ENCODE measurements around the gene DHFR.

DHFR gene

GRCh38 chr5:80695666-80696065, 40.9 kb upstream of the DHFR start:
- Histone ChIP-seq H2AFZ (ENCODE audit: low read length) (no peak overlapping the region), H3K27ac (replicated peaks; ENCODE audit: low read length) (no peak overlapping the region)
- no CpG with 5 or more reads among the region's 3 CpGs for WGBS, 2 donors (ENCODE audit: extremely low coverage in 2 of 2, insufficient read length in 2 of 2, insufficient replicate concordance in 1 of 2)

GRCh38 chr5:80689627-80690026, 34.8 kb upstream of the DHFR start:
- H4K91ac ChIP-seq (ENCODE audit: low read depth, low read length, poor library complexity) = no peak overlapping the region
- H2BK12ac ChIP-seq (ENCODE audit: low read length) = no peak overlapping the region
- no peak overlapping the region for H3K23ac ChIP-seq (ENCODE audit: low read depth, low read length, poor library complexity)
- no peaks in the 10 kb centered on the region for H3K79me1 ChIP-seq (ENCODE audit: low read depth, low read length)
- no peak overlapping the region for H3K4me2 ChIP-seq (ENCODE audit: insufficient read depth, low read length, poor library complexity, severe bottlenecking)
- no peak overlapping the region for H2AK5ac ChIP-seq (ENCODE audit: low read depth, low read length)
- no peaks in the 10 kb centered on the region for H3K4me1 ChIP-seq (ENCODE audit: control insufficient read depth in 2 of 2, insufficient read depth in 1 of 2, low read depth in 1 of 2, low read length in 2 of 2)
- no peaks in the 10 kb centered on the region for H3K9me3 ChIP-seq (replicated peaks in 1 of 2; ENCODE audit: control insufficient read depth in 2 of 2, insufficient read depth in 1 of 2, low read depth in 1 of 2, low read length in 2 of 2)
- no peak overlapping the region for H2BK5ac ChIP-seq (ENCODE audit: low read length)
- no peak overlapping the region for H2BK120ac ChIP-seq (ENCODE audit: low read depth, low read length)
- no peak overlapping the region for H3K27ac ChIP-seq (replicated peaks; ENCODE audit: low read length)
- H3K4ac ChIP-seq (ENCODE audit: low read length) = no peak overlapping the region
- H3K4me3 ChIP-seq (ENCODE audit: low read length in 2 of 2) = no peak overlapping the region
- WGBS, 2 donors (ENCODE audit: extremely low coverage in 2 of 2, insufficient read length in 2 of 2, insufficient replicate concordance in 1 of 2) = no CpG with 5 or more reads among the region's 4 CpGs
- H4K8ac ChIP-seq (ENCODE audit: low read depth, low read length) = no peak overlapping the region
- peaks cover 3 to 12% of the 10 kb centered on the region in 2 donors for H3K36me3 ChIP-seq (replicated peaks in 1 of 2; ENCODE audit: control insufficient read depth in 2 of 2, insufficient read depth in 2 of 2, low read length in 2 of 2)
- H3K27me3 ChIP-seq (ENCODE audit: control insufficient read depth in 3 of 3, insufficient read depth in 3 of 3, low read depth in 1 of 3, low read length in 3 of 3) = no peaks in the 10 kb centered on the region
- H2BK15ac ChIP-seq (ENCODE audit: low read length) = no peak overlapping the region
- H2AFZ ChIP-seq (ENCODE audit: low read length) = no peak overlapping the region
- no peak overlapping the region for H3K14ac ChIP-seq (ENCODE audit: low read length)
- DNase-seq (ENCODE audit: low spot score) = no peak
- H3K18ac ChIP-seq (ENCODE audit: low read length) = no peak overlapping the region
- no peak overlapping the region for H3K9ac ChIP-seq (ENCODE audit: low read depth, low read length, poor library complexity)

More at GRCh38 chr5:80695666-80696065, 40.9 kb upstream of the DHFR start:
- Histone ChIP-seq H2BK120ac (ENCODE audit: low read depth, low read length) (no peak overlapping the region), H3K4me1 (ENCODE audit: control insufficient read depth in 2 of 2, insufficient read depth in 1 of 2, low read depth in 1 of 2, low read length in 2 of 2) (no peaks in the 10 kb centered on the region), H3K9ac (ENCODE audit: low read depth, low read length, poor library complexity) (no peak overlapping the region), H3K27me3 (ENCODE audit: control insufficient read depth in 3 of 3, insufficient read depth in 3 of 3, low read depth in 1 of 3, low read length in 3 of 3) (no peaks in the 10 kb centered on the region), H3K9me3 (replicated peaks in 1 of 2; ENCODE audit: control insufficient read depth in 2 of 2, insufficient read depth in 1 of 2, low read depth in 1 of 2, low read length in 2 of 2) (no peaks in the 10 kb centered on the region), H3K79me1 (ENCODE audit: low read depth, low read length) (no peaks in the 10 kb centered on the region), H3K14ac (ENCODE audit: low read length) (no peak overlapping the region), H2BK12ac (ENCODE audit: low read length) (no peak overlapping the region), H2BK5ac (ENCODE audit: low read length) (no peak overlapping the region), H3K4me2 (ENCODE audit: insufficient read depth, low read length, poor library complexity, severe bottlenecking) (no peak overlapping the region), H3K23ac (ENCODE audit: low read depth, low read length, poor library complexity) (no peak overlapping the region), H3K4me3 (ENCODE audit: low read length in 2 of 2) (no peak overlapping the region), H2AK5ac (ENCODE audit: low read depth, low read length) (no peak overlapping the region), H4K91ac (ENCODE audit: low read depth, low read length, poor library complexity) (no peak overlapping the region), H3K4ac (ENCODE audit: low read length) (no peak overlapping the region), H3K36me3 (replicated peaks in 1 of 2; ENCODE audit: control insufficient read depth in 2 of 2, insufficient read depth in 2 of 2, low read length in 2 of 2) (peaks cover 3 to 18% of the 10 kb centered on the region in 2 donors), H2BK15ac (ENCODE audit: low read length) (no peak overlapping the region), H4K8ac (ENCODE audit: low read depth, low read length) (no peak overlapping the region), H3K18ac (ENCODE audit: low read length) (no peak overlapping the region)
- DNase-seq (ENCODE audit: low spot score) = no peak

- Histone ChIP-seq H3K27me3 (ENCODE audit: control insufficient read depth in 3 of 3, insufficient read depth in 3 of 3, low read depth in 1 of 3, low read length in 3 of 3) (no peaks in the 10 kb centered on the region), H2AK5ac (ENCODE audit: low read depth, low read length) (no peak overlapping the region), H3K23ac (ENCODE audit: low read depth, low read length, poor library complexity) (no peak overlapping the region), H3K9ac (ENCODE audit: low read depth, low read length, poor library complexity) (no peak overlapping the region), H3K4me2 (ENCODE audit: insufficient read depth, low read length, poor library complexity, severe bottlenecking) (no peak overlapping the region), H3K36me3 (replicated peaks in 1 of 2; ENCODE audit: control insufficient read depth in 2 of 2, insufficient read depth in 2 of 2, low read length in 2 of 2) (peaks cover 2 to 11% of the 10 kb centered on the region in 2 donors), H3K79me1 (ENCODE audit: low read depth, low read length) (no peaks in the 10 kb centered on the region), H3K14ac (ENCODE audit: low read length) (no peak overlapping the region), H2AFZ (ENCODE audit: low read length) (no peak overlapping the region), H3K18ac (ENCODE audit: low read length) (no peak overlapping the region), H3K27ac (replicated peaks; ENCODE audit: low read length) (no peak overlapping the region), H4K8ac (ENCODE audit: low read depth, low read length) (no peak overlapping the region), H3K4ac (ENCODE audit: low read length) (no peak overlapping the region), H3K4me3 (ENCODE audit: low read length in 2 of 2) (no peak overlapping the region), H2BK12ac (ENCODE audit: low read length) (no peak overlapping the region), H3K9me3 (replicated peaks in 1 of 2; ENCODE audit: control insufficient read depth in 2 of 2, insufficient read depth in 1 of 2, low read depth in 1 of 2, low read length in 2 of 2) (peaks cover 0 to 3% of the 10 kb centered on the region in 2 donors), H3K4me1 (ENCODE audit: control insufficient read depth in 2 of 2, insufficient read depth in 1 of 2, low read depth in 1 of 2, low read length in 2 of 2) (no peaks in the 10 kb centered on the region), H2BK120ac (ENCODE audit: low read depth, low read length) (no peak overlapping the region), H2BK15ac (ENCODE audit: low read length) (no peak overlapping the region), H2BK5ac (ENCODE audit: low read length) (no peak overlapping the region), H4K91ac (ENCODE audit: low read depth, low read length, poor library complexity) (no peak overlapping the region)
- WGBS, 2 donors (ENCODE audit: extremely low coverage in 2 of 2, insufficient read length in 2 of 2, insufficient replicate concordance in 1 of 2) = no CpG with 5 or more reads among the region's 4 CpGs
- DNase-seq (ENCODE audit: low spot score) = no peak
Observed at GRCh38 chr5:80688648-80689420, 34.1 kb upstream of the DHFR start.

GRCh38 chr5:80686757-80687156, 32.0 kb upstream of the DHFR start:
- no peak for DNase-seq (ENCODE audit: low spot score)
- no peak overlapping the region for H3K18ac ChIP-seq (ENCODE audit: low read length)
- H2BK12ac ChIP-seq (ENCODE audit: low read length) = no peak overlapping the region
- H2BK5ac ChIP-seq (ENCODE audit: low read length) = no peak overlapping the region
- no peak overlapping the region for H3K4me2 ChIP-seq (ENCODE audit: insufficient read depth, low read length, poor library complexity, severe bottlenecking)
- H3K27me3 ChIP-seq (ENCODE audit: control insufficient read depth in 3 of 3, insufficient read depth in 3 of 3, low read depth in 1 of 3, low read length in 3 of 3) = no peaks in the 10 kb centered on the region
- no peak overlapping the region for H4K91ac ChIP-seq (ENCODE audit: low read depth, low read length, poor library complexity)
- no peak overlapping the region for H2BK120ac ChIP-seq (ENCODE audit: low read depth, low read length)
- H3K4me3 ChIP-seq (ENCODE audit: low read length in 2 of 2) = no peak overlapping the region
- no peak overlapping the region for H4K8ac ChIP-seq (ENCODE audit: low read depth, low read length)
- H2AFZ ChIP-seq (ENCODE audit: low read length) = no peak overlapping the region
- no peak overlapping the region for H2BK15ac ChIP-seq (ENCODE audit: low read length)
- no peaks in the 10 kb centered on the region for H3K79me1 ChIP-seq (ENCODE audit: low read depth, low read length)
- no peak overlapping the region for H3K4ac ChIP-seq (ENCODE audit: low read length)
- H3K23ac ChIP-seq (ENCODE audit: low read depth, low read length, poor library complexity) = no peak overlapping the region
- H3K4me1 ChIP-seq (ENCODE audit: control insufficient read depth in 2 of 2, insufficient read depth in 1 of 2, low read depth in 1 of 2, low read length in 2 of 2) = no peaks in the 10 kb centered on the region
- H2AK5ac ChIP-seq (ENCODE audit: low read depth, low read length) = no peak overlapping the region
- no peak overlapping the region for H3K14ac ChIP-seq (ENCODE audit: low read length)
- H3K9me3 ChIP-seq (replicated peaks in 1 of 2; ENCODE audit: control insufficient read depth in 2 of 2, insufficient read depth in 1 of 2, low read depth in 1 of 2, low read length in 2 of 2) = peaks cover 0 to 11% of the 10 kb centered on the region in 2 donors
- H3K9ac ChIP-seq (ENCODE audit: low read depth, low read length, poor library complexity) = no peak overlapping the region
- no peak overlapping the region for H3K27ac ChIP-seq (replicated peaks; ENCODE audit: low read length)
- H3K36me3 ChIP-seq (replicated peaks in 1 of 2; ENCODE audit: control insufficient read depth in 2 of 2, insufficient read depth in 2 of 2, low read length in 2 of 2) = peaks cover 0 to 24% of the 10 kb centered on the region in 2 donors

All from neuronal stem cell (in vitro differentiated cells).